Breast epithelium (tissue), 4 donors: Measurements from ENCODE around the gene TNFRSF17. TPM values are rescaled to one million over a fixed set of nuclear protein-coding genes. Genes with fewer than 3 reads are reported as not detected.
"Not testable (repeated sequence)": the region's sequence is repeated elsewhere in the genome, so short reads cannot be mapped to it uniquely, and the experiment has no call there.

ENCODE experiments used
- DNase-seq, 2 donors: peaks; one replicate each; pipeline ENCODE4 v3.0.0-alpha.2; 2019; ENCODE audit warnings: low spot score in 2 of 2
- H3K27ac ChIP-seq, 2 donors: fragments of 200-600 bp; sonication (generic) in 1 of 2; one replicate each; pipeline ENCODE4 v1.5.1; 2016 to 2019; ENCODE audit warnings: mild to moderate bottlenecking in 1 of 2
- H3K27me3 ChIP-seq, 2 donors: fragments of 200-600 bp; sonication (generic) in 1 of 2; one replicate each; pipeline versions ENCODE4 v1.5.1 to v1.6.0; 2017 to 2019; ENCODE audit warnings: control low read depth in 1 of 2, mild to moderate bottlenecking in 1 of 2
- H3K36me3 ChIP-seq: fragments of 200-600 bp; one replicate; pipeline ENCODE4 v1.5.1; 2019
- H3K4me1 ChIP-seq, 2 donors: fragments of 200-600 bp; sonication (generic); one replicate each; pipeline ENCODE4 v1.5.1; 2016 to 2019; ENCODE audit warnings: control low read depth in 1 of 2
- H3K4me3 ChIP-seq, 3 donors: fragments of 200-600 bp; sonication (generic); 1 replicate in 2 of 3; 2 replicates in 1 of 3; pipeline ENCODE4 v1.5.1; 2016 to 2019; ENCODE audit warnings: mild to moderate bottlenecking in 3 of 3, moderate library complexity in 2 of 3
- H3K9me3 ChIP-seq, 2 donors: fragments of 200-600 bp; sonication (generic) in 1 of 2; one replicate each; pipeline ENCODE4 v1.5.1; 2016 to 2019; ENCODE audit warnings: control low read depth in 1 of 2
- CTCF ChIP-seq, 3 donors: fragments of 450-650 bp; IDR thresholded peaks; one replicate each; pipeline ENCODE4 v1.5.1; 2016 to 2017; ENCODE audit warnings: antibody characterized with exemption in 3 of 3, mild to moderate bottlenecking in 3 of 3, moderate library complexity in 3 of 3
- POLR2A ChIP-seq: fragments of 450-650 bp; IDR thresholded peaks from one replicate; pipeline ENCODE4 v1.6.1; 2016; ENCODE audit warnings: antibody characterized with exemption, mild to moderate bottlenecking, moderate library complexity
- POLR2AphosphoS5 ChIP-seq, 3 donors: sonication (generic); formaldehyde crosslinking; IDR thresholded peaks; one replicate each; pipeline ENCODE4 v1.6.1; 2017; ENCODE audit warnings: antibody characterized with exemption in 3 of 3
- intact Hi-C: fragments of 100-400 bp; cut with DNase I; formaldehyde crosslinking; loops from one replicate; pipeline ENCODE4 v1.15.1; 2023; ENCODE audit warnings: low total_unique reads
- total RNA-seq, 3 donors: library from RNA; depleted of rRNA; stranded (reverse); fragments of >200 nt; gene quantifications; one replicate each; pipeline ENCODE4 v1.1.0, GENCODE V29; 2016

Gene TNFRSF17
- total RNA-seq, 3 donors from 2014 or later: 0.44 to 0.98 TPM; not detected in 1

DNA sequence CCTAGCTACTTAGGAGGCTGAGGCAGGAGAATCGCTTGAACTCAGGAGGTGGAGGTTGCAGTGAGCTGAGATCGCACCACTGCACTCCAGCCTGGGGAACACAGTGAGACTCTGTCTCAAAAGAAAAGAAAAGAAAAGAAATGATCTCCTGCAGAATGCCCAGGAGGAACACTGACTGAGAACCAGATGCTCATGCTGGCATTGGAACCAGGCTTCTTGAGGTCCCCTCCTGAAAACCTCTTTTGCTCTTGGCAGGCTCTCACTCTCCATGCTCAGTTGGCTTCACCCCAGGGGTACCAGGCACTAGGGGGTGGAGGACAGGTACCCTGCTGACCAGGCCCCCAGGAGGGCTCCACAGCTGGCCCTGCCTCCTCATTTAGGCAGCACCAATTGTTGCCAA lies 8.5 kb upstream of the TNFRSF17 start:
- DNase-seq: no peak
- TF ChIP-seq POLR2AphosphoS5 (IDR thresholded peaks at IDR 0.05) (no peak), CTCF (IDR thresholded peaks at IDR 0.05) (no peak), POLR2A (no peak)
- Histone ChIP-seq H3K27me3 (no peaks in the 10 kb centered on the region), H3K9me3 (no peaks in the 10 kb centered on the region), H3K4me1 (no peaks in the 10 kb centered on the region), H3K27ac (peak overlapping the region in 1 of 2 donors; percentile 72), H3K36me3 (no peaks in the 10 kb centered on the region), H3K4me3 (no peak overlapping the region)
- intact Hi-C loops: no loop called here

DNA sequence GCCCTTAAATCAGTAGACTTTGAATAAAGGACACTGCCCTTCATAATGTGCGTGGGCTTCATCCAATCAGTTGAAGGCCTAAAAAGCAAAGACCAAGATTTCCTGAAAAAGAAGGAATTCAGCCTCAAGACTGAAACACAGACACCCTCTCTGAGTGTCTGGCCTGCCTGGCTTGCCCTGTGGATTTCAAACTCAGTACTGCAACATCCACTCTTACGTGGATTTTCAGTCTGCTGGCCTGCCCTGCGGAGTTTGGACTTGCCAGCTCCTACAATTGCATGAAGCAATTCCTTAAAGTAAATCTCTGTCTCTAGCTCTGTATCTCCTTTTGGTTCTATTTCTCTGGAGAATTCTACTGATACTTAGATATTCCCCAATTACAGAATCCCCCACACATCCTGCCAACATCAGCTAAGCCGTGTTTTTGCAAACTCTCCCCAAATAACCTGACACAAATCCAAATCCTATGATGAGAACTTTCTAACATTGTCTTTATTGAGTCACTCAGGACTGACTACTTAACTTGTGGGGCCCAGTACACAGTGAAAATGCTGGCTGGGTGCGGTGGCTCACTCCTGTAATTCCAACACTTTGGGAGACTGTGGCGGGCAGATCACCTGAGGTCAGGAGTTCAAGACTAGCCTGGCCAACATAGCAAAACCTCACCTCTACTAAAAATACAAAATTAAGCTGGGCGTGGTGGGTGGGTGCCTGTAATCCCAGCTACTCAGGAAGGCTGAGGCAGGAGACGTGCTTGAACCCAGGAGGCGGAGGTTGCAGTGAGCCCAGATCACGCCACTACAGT lies 7.2 kb upstream of the TNFRSF17 start:
- TF ChIP-seq POLR2AphosphoS5 (IDR thresholded peaks at IDR 0.05): no peak
- TF ChIP-seq CTCF (IDR thresholded peaks at IDR 0.05): no peak
- TF ChIP-seq POLR2A: no peak
- no peaks in the 10 kb centered on the region for H3K36me3 ChIP-seq
- no peaks in the 10 kb centered on the region for H3K27me3 ChIP-seq
- H3K4me3 ChIP-seq: no peak overlapping the region
- intact Hi-C loops: no loop called here
- DNase-seq: no peak
- H3K9me3 ChIP-seq: no peaks in the 10 kb centered on the region
- peak overlapping the region in 1 of 2 donors; percentile 66 for H3K27ac ChIP-seq
- no peaks in the 10 kb centered on the region for H3K4me1 ChIP-seq

- H3K4me1 ChIP-seq, intact Hi-C loops, H3K27me3 ChIP-seq, H3K4me3 ChIP-seq, H3K27ac ChIP-seq, DNase-seq, H3K9me3 ChIP-seq, H3K36me3 ChIP-seq: not testable (repeated sequence)
These were observed 2.6 kb upstream of the TNFRSF17 start for GRCh38 chr16:11962457-11962856.

DNA sequence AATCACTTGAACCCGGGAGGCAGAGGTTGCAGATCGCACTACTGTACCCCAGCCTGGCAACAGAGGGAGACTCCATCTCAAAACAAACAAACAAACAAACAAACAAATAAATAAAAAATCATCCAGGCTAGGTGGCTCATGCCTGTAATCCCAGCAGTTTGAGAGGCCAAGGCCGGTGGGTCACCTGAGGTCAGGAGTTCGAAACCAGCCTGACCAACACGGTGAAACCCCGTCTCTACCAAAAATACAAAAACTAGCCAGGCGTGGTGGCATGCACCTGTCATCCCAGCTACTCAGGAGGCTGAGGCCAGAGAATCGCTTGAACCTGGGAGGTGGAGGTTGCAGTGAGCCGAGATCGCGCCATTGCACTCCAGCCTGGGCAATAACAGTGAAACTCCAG lies 2.0 kb upstream of the TNFRSF17 start:
- intact Hi-C loops, H3K27ac ChIP-seq, H3K9me3 ChIP-seq, H3K4me1 ChIP-seq, H3K36me3 ChIP-seq, H3K4me3 ChIP-seq, H3K27me3 ChIP-seq, DNase-seq: not testable (repeated sequence)

- intact Hi-C loops: no loop called here
These were observed 1.3 kb upstream of the TNFRSF17 start for GRCh38 chr16:11963706-11964105.

More at GRCh38 chr16:11963706-11964105, 1.3 kb upstream of the TNFRSF17 start:
- H3K4me3 ChIP-seq: no peak overlapping the region
- H3K9me3 ChIP-seq: no peaks in the 10 kb centered on the region
- no peak for DNase-seq
- H3K36me3 ChIP-seq: no peaks in the 10 kb centered on the region
- H3K27ac ChIP-seq: no peak overlapping the region
- TF ChIP-seq POLR2A (no peak), CTCF (IDR thresholded peaks at IDR 0.05) (no peak), POLR2AphosphoS5 (IDR thresholded peaks at IDR 0.05) (no peak)
- peaks cover 0 to 3% of the 10 kb centered on the region in 2 donors for H3K4me1 ChIP-seq
- no peaks in the 10 kb centered on the region for H3K27me3 ChIP-seq
